K562 (cell line): ENCODE measurements around the gene ASPA. TPM values are rescaled to one million over a fixed set of nuclear protein-coding genes. Genes with fewer than 3 reads are reported as not detected.

ENCODE experiments used
- ATAC-seq: fragments of 200-7000 bp; cut with Tn5 transposase; 3 replicates; pipeline ENCODE4 v1.9.1; 2020; ENCODE audit warnings: moderate library complexity
- BruUV-seq: library from RNA; stranded (reverse); fragments of 400-500 nt; replicated peaks from 2 replicates; lab custom pipeline; 2021; lab: Mats Ljungman, UMichigan
- CTCF ChIA-PET: fragments of 300-600 bp; formaldehyde crosslinking; extraction: SDS; loops from one replicate; lab custom pipeline; 2021; ENCODE audit warnings: low intra/inter-chr PET ratio; lab: Yijun Ruan, JAX
- POLR2A ChIA-PET: fragments of 300-600, 350-650 bp; sonication (Branson Sonifier 250); formaldehyde crosslinking; extraction: SDS; loops from one replicate; lab custom pipeline; 2021; ENCODE audit warnings: antibody characterized with exemption, inconsistent platforms; lab: Yijun Ruan, JAX
- DNase-seq, 4 experiments: peaks; one replicate each; pipeline versions ENCODE4 v3.0.0 to v3.0.0-alpha.2; 2011 to 2018; ENCODE audit warnings: low spot score in 3 of 4, mixed read lengths in 3 of 4; ENCODE audit errors: extremely low read depth in 1 of 4
- FAIRE-seq: peaks from 2 replicates; lab custom pipeline; 2011; peaks lifted over from hg19 to GRCh38; lab: Jason Lieb, UNC
- H2AFZ ChIP-seq: 2 replicates; pipeline ENCODE4 v1.6.0; 2011; ENCODE audit warnings: low read depth, low read length, control low read depth, inconsistent platforms
- H3K27ac ChIP-seq: fragments of 200-600 bp; 3 replicates; pipeline ENCODE4 v1.8.0; 2011; ENCODE audit warnings: low read depth, mild to moderate bottlenecking, control low read depth, inconsistent platforms, low read length, moderate library complexity, mixed read lengths; ENCODE audit errors: extremely low read depth
- H3K27me3 ChIP-seq, 2 experiments: fragments of 300-600 bp in 1 of 2; 2 replicates in 1 of 2; 3 replicates in 1 of 2; pipeline versions ENCODE4 v1.6.0 to v1.8.0; 2011; ENCODE audit warnings: inconsistent platforms in 2 of 2, low read length in 2 of 2, mild to moderate bottlenecking in 1 of 2, mixed read lengths in 1 of 2, moderate library complexity in 1 of 2; ENCODE audit not compliant: control insufficient read depth in 2 of 2, insufficient read depth in 2 of 2
- H3K36me3 ChIP-seq: fragments of 300-600 bp; 3 replicates; pipeline ENCODE4 v1.8.0; 2011; ENCODE audit warnings: mild to moderate bottlenecking, low read length, inconsistent platforms; ENCODE audit not compliant: control insufficient read depth, insufficient read depth
- H3K4me1 ChIP-seq, 2 experiments: fragments of 200-600 bp in 1 of 2; replicated peaks in 1 of 2; 2 replicates in 1 of 2; 3 replicates in 1 of 2; pipeline versions ENCODE4 v1.5.1 to v1.8.0; 2011; ENCODE audit warnings: inconsistent platforms in 2 of 2, low read length in 2 of 2, mild to moderate bottlenecking in 1 of 2, mixed read lengths in 1 of 2, moderate library complexity in 1 of 2; ENCODE audit not compliant: control insufficient read depth in 2 of 2, insufficient read depth in 2 of 2
- H3K4me2 ChIP-seq: 2 replicates; pipeline ENCODE4 v1.6.1; 2011; ENCODE audit warnings: low read length, control low read depth, inconsistent platforms, mixed read lengths; ENCODE audit not compliant: insufficient read depth
- H3K4me3 ChIP-seq: fragments of 200-600 bp; sonication (generic), shearing (Covaris generic); 2 replicates; pipeline ENCODE4 v1.5.1; 2016; ENCODE audit warnings: control low read depth, inconsistent platforms
- H3K79me2 ChIP-seq: fragments of 200-600 bp; 3 replicates; pipeline ENCODE4 v1.8.0; 2011; ENCODE audit warnings: low read length, inconsistent platforms; ENCODE audit not compliant: control insufficient read depth, insufficient read depth
- H3K9ac ChIP-seq, 2 experiments: 2 replicates each; pipeline versions ENCODE4 v1.6.0 to v1.6.1; 2011; ENCODE audit warnings: low read depth in 2 of 2, low read length in 2 of 2, control low read depth in 1 of 2, inconsistent platforms in 1 of 2, mild to moderate bottlenecking in 1 of 2, mixed read lengths in 1 of 2; ENCODE audit not compliant: insufficient read depth in 1 of 2
- H3K9me1 ChIP-seq: one replicate; pipeline ENCODE4 v1.6.0; 2011; ENCODE audit warnings: inconsistent platforms, mild to moderate bottlenecking, low read length, moderate library complexity; ENCODE audit not compliant: control insufficient read depth, insufficient read depth
- H3K9me3 ChIP-seq: replicated peaks from 2 replicates; pipeline ENCODE4 v1.5.1; 2011; ENCODE audit warnings: low read depth, low read length, inconsistent platforms; ENCODE audit not compliant: control insufficient read depth, insufficient read depth
- H4K20me1 ChIP-seq: replicated peaks from 2 replicates; pipeline ENCODE4 v1.6.1; 2011; ENCODE audit warnings: low read length, inconsistent platforms, mixed read lengths; ENCODE audit not compliant: control insufficient read depth, insufficient read depth
- ARID3A ChIP-seq: IDR thresholded peaks from 2 replicates; pipeline ENCODE4 v1.6.1; 2012; ENCODE audit warnings: low read depth, low read length, improper control_type of control experiment, borderline replicate concordance
- BRD9 ChIP-seq: fragments of 450-650 bp; IDR thresholded peaks from 2 replicates; pipeline ENCODE4 v1.6.1; 2018; ENCODE audit warnings: low read depth; ENCODE audit not compliant: partially characterized antibody
- CC2D1A ChIP-seq: fragments of 450-650 bp; IDR thresholded peaks from 2 replicates; pipeline ENCODE4 v1.6.1; 2017; ENCODE audit warnings: mild to moderate bottlenecking
- POLR2AphosphoS2 ChIP-seq: IDR thresholded peaks from 2 replicates; pipeline ENCODE4 v1.6.1; 2012; ENCODE audit warnings: low read length, improper control_type of control experiment
- SNIP1 ChIP-seq: fragments of 450-650 bp; IDR thresholded peaks from 2 replicates; pipeline ENCODE4 v1.7.1; 2017; ENCODE audit warnings: low read depth, mild to moderate bottlenecking
- TFE3 ChIP-seq: fragments of 450-650 bp; formaldehyde crosslinking; IDR thresholded peaks from 2 replicates; pipeline ENCODE4 v1.4.0; 2020; ENCODE audit warnings: mild to moderate bottlenecking, mixed read lengths
- TRIM28 ChIP-seq: fragments of 450-650 bp; IDR thresholded peaks from 2 replicates; pipeline ENCODE4 v1.6.1; 2017
- ZZZ3 ChIP-seq: fragments of 450-650 bp; IDR thresholded peaks from 2 replicates; pipeline ENCODE4 v1.6.1; 2016; ENCODE audit warnings: antibody characterized with exemption, mild to moderate bottlenecking, moderate library complexity
- WGBS: fragments of 100-300 bp; shearing (Covaris generic); methylation state at CpG from one replicate; pipeline ENCODE4 v1.1.6; 2016; ENCODE audit warnings: low coverage, mixed read lengths; ENCODE audit not compliant: insufficient coverage; ENCODE audit errors: missing lambda C conversion rate; 5-methylcytosine and 5-hydroxymethylcytosine counted together
- in situ Hi-C: fragments of 300-500 bp; cut with MboI; formaldehyde crosslinking; loops from 4 replicates; pipeline ENCODE4 v1.15.0; 2018; ENCODE audit warnings: inconsistent platforms, mixed read lengths
- intact Hi-C: fragments of 100-400 bp; cut with micrococcal nuclease; formaldehyde crosslinking; loops from 2 replicates; pipeline ENCODE4 v1.14.2; 2022
- polyA plus RNA-seq, 8 experiments: library from polyadenylated mRNA; depleted of rRNA in 4 of 8; stranded (reverse) in 5 of 8; unstranded in 3 of 8; fragments of >200 nt; fragmentation: Nextera tagmentation in 2 of 8; fragmentation: Illumina TruSeq in 1 of 8; extraction: Ambion mirVana in 2 of 8; extraction: Trizol in 1 of 8; gene quantifications; 2 replicates each; pipeline versions ENCODE4 v1.2.1 to v1.2.3, GENCODE V29; 2011 to 2014; ENCODE audit warnings: inconsistent platforms in 1 of 8, missing spikeins in 1 of 8
- total RNA-seq, 7 experiments: library from RNA; depleted of rRNA in 6 of 7; stranded (reverse); fragments of >200 nt in 6 of 7; fragmentation: Illumina TruSeq in 2 of 7; extraction: Trizol in 2 of 7; gene quantifications; 2 replicates each; pipeline versions ENCODE4 v1.2.1 to v1.2.3, GENCODE V29; 2011 to 2021; ENCODE audit warnings: low replicate concordance in 1 of 7

ASPA gene
- total and polyA plus RNA-seq, 9 of the 15 experiments (the other 6 are each of a cell fraction or from before 2014, with no cell fraction given) = not detected

- Histone ChIP-seq H2AFZ (no peak overlapping the region), H3K4me3 (no peak overlapping the region), H3K27me3 (peaks cover 0 to 13% of the 10 kb centered on the region in 2 experiments; a peak in 1 of 5 replicates), H4K20me1 (no peaks in the 10 kb centered on the region), H3K27ac (no peak overlapping the region), H3K9ac (no peak overlapping the region), H3K4me1 (no peaks in the 10 kb centered on the region), H3K4me2 (no peak overlapping the region), H3K9me1 (no peaks in the 10 kb centered on the region), H3K79me2 (no peaks in the 10 kb centered on the region), H3K36me3 (no peaks in the 10 kb centered on the region), H3K9me3 (no peaks in the 10 kb centered on the region)
- DNase-seq (no peak), ATAC-seq (no peak), FAIRE-seq (no peak)
- WGBS = 0% methylated on average over 1 of the region's 1 CpG
- no peak for TF ChIP-seq TFE3
- no peak for TF ChIP-seq CC2D1A
- no peak for TF ChIP-seq TRIM28
- no peak for TF ChIP-seq POLR2AphosphoS2
- TF ChIP-seq ARID3A = no peak
- no peak for TF ChIP-seq BRD9
- TF ChIP-seq ZZZ3 = no peak
- TF ChIP-seq SNIP1 = no peak
- intact Hi-C loops = no loop called here
- no TSS peak for BruUV-seq
- CTCF ChIA-PET = no interaction called here
- POLR2A ChIA-PET = interaction anchor here (1.1 kb wide), 1 partner anchor 11 kb away, joined by 3 read pairs; no protein-coding TSS in a partner anchor
- in situ Hi-C loops = no loop called here
Observed at GRCh38 chr17:3507071-3507470, 31.3 kb downstream of the ASPA start.
